Keratinocyte (primary cell): ENCODE results near the gene HOXC5. TPM values are rescaled to one million over a fixed set of nuclear protein-coding genes. Genes with fewer than 3 reads are reported as not detected.
A peak's percentile ranks its signal among the peaks of the same experiment; 100 is the strongest.

ENCODE experiments used
- DNase-seq: peaks from one replicate; pipeline ENCODE4 v3.0.0-alpha.2; 2011; ENCODE audit warnings: low read depth, missing footprints, low spot score
- FAIRE-seq: peaks from 2 replicates; lab custom pipeline; 2011; peaks lifted over from hg19 to GRCh38; lab: Jason Lieb, UNC
- H2AFZ ChIP-seq: 2 replicates; pipeline ENCODE4 v1.6.0; 2012; ENCODE audit warnings: low read length, control low read depth, inconsistent platforms; ENCODE audit not compliant: control insufficient read depth
- H3K27ac ChIP-seq: 2 replicates; pipeline ENCODE4 v1.5.1; 2011; ENCODE audit warnings: low read length; ENCODE audit not compliant: control insufficient read depth, insufficient read depth
- H3K27me3 ChIP-seq: 3 replicates; pipeline ENCODE4 v1.6.0; 2011; ENCODE audit warnings: low read length; ENCODE audit not compliant: control insufficient read depth, insufficient read depth; ENCODE audit errors: extremely low read depth
- H3K36me3 ChIP-seq, 2 experiments: 2 replicates in 1 of 2; 3 replicates in 1 of 2; pipeline ENCODE4 v1.5.1; 2011; ENCODE audit warnings: low read length in 2 of 2, mild to moderate bottlenecking in 1 of 2; ENCODE audit not compliant: control insufficient read depth in 2 of 2, insufficient read depth in 2 of 2; ENCODE audit errors: extremely low read depth in 1 of 2
- H3K4me1 ChIP-seq: 3 replicates; pipeline ENCODE4 v1.5.1; 2011; ENCODE audit warnings: low read length; ENCODE audit not compliant: control insufficient read depth, insufficient read depth; ENCODE audit errors: extremely low read depth
- H3K4me2 ChIP-seq: 3 replicates; pipeline ENCODE4 v1.6.0; 2011; ENCODE audit warnings: low read depth, low read length; ENCODE audit not compliant: control insufficient read depth, insufficient read depth; ENCODE audit errors: extremely low read depth
- H3K4me3 ChIP-seq, 3 experiments: fragments of 200-600 bp in 1 of 3; sonication (generic) in 1 of 3; 2 replicates in 2 of 3; 3 replicates in 1 of 3; pipeline ENCODE4 v1.5.1; 2011 to 2016; ENCODE audit warnings: low read length in 3 of 3, mild to moderate bottlenecking in 3 of 3, control low read depth in 2 of 3, inconsistent platforms in 1 of 3, low read depth in 1 of 3, mixed read lengths in 1 of 3, mixed run types in 1 of 3, moderate library complexity in 1 of 3; ENCODE audit not compliant: control insufficient read depth in 2 of 3, insufficient read depth in 2 of 3; ENCODE audit errors: extremely low read depth in 1 of 3
- H3K79me2 ChIP-seq: 2 replicates; pipeline ENCODE4 v1.6.0; 2012; ENCODE audit warnings: low read length; ENCODE audit not compliant: control insufficient read depth, insufficient read depth
- H3K9ac ChIP-seq: 3 replicates; pipeline ENCODE4 v1.6.0; 2011; ENCODE audit warnings: low read length; ENCODE audit not compliant: control insufficient read depth, insufficient read depth; ENCODE audit errors: extremely low read depth
- H3K9me1 ChIP-seq: 3 replicates; pipeline ENCODE4 v1.6.0; 2011; ENCODE audit warnings: low read length; ENCODE audit not compliant: control insufficient read depth, insufficient read depth; ENCODE audit errors: extremely low read depth
- H3K9me3 ChIP-seq: 2 replicates; pipeline ENCODE4 v1.5.1; 2012; ENCODE audit warnings: low read depth, low read length; ENCODE audit not compliant: control insufficient read depth
- H4K20me1 ChIP-seq: 3 replicates; pipeline ENCODE4 v1.6.0; 2011; ENCODE audit warnings: low read length; ENCODE audit not compliant: control insufficient read depth, insufficient read depth; ENCODE audit errors: extremely low read depth
- EZH2 ChIP-seq: IDR thresholded peaks from one replicate; pipeline ENCODE4 v1.6.1; 2012; ENCODE audit warnings: inconsistent platforms, mild to moderate bottlenecking, low read length, moderate library complexity
- dilution Hi-C: fragments of 300-500 bp; cut with MboI; formaldehyde crosslinking; loops from one replicate; pipeline ENCODE4 v1.7.0; 2020; ENCODE audit warnings: low sequenced_read_pairs; ENCODE audit not compliant: extremely low pct_ligation_motif_present
- polyA plus RNA-seq, 5 experiments: library from polyadenylated mRNA; depleted of rRNA in 3 of 5; stranded (reverse) in 3 of 5; stranded (forward) in 1 of 5; unstranded in 1 of 5; fragments of >200 nt; gene quantifications; 1 replicate in 1 of 5; 2 replicates in 3 of 5; 3 replicates in 1 of 5; pipeline versions ENCODE4 v1.2.1 to v1.2.3, GENCODE V29; 2011 to 2012; ENCODE audit warnings: missing spikeins in 2 of 5, low read depth in 1 of 5, low replicate concordance in 1 of 5
- TF ChIP-seq, protein P1 (sequence below), 3 experiments: IDR thresholded peaks in 1 of 3; conservative IDR thresholded peaks in 1 of 3; optimal IDR thresholded peaks in 1 of 3; 2 replicates in 2 of 3; 3 replicates in 1 of 3; pipeline versions ENCODE3 to v1.5.1; 2011; ENCODE audit warnings: low read length in 3 of 3, mild to moderate bottlenecking in 3 of 3, moderate library complexity in 2 of 3, control low read depth in 1 of 3, inconsistent platforms in 1 of 3; ENCODE audit not compliant: insufficient read depth in 2 of 3; ENCODE audit errors: extremely low read depth in 1 of 3

Gene HOXC5
- polyA plus RNA-seq, 1 donor (not counting 4 experiments of a cell fraction or from before 2014, with no cell fraction given) = 0.18 TPM

- H3K27ac ChIP-seq = no peak overlapping the region
- no peak overlapping the region for H3K9ac ChIP-seq
- H3K4me3 ChIP-seq = no peak overlapping the region
- peaks cover 35% of the 10 kb centered on the region for H3K4me1 ChIP-seq
- H3K36me3 ChIP-seq = peaks cover 0 to 2% of the 10 kb centered on the region in 2 experiments
- DNase-seq (no peak), FAIRE-seq (no peak)
- no peaks in the 10 kb centered on the region for H4K20me1 ChIP-seq
- H3K79me2 ChIP-seq = peaks cover 97% of the 10 kb centered on the region
- no peak overlapping the region for H3K4me2 ChIP-seq
- no peaks in the 10 kb centered on the region for H3K9me1 ChIP-seq
- no peaks in the 10 kb centered on the region for H3K9me3 ChIP-seq
- no peak overlapping the region for H2AFZ ChIP-seq
- TF ChIP-seq, protein P1, sequence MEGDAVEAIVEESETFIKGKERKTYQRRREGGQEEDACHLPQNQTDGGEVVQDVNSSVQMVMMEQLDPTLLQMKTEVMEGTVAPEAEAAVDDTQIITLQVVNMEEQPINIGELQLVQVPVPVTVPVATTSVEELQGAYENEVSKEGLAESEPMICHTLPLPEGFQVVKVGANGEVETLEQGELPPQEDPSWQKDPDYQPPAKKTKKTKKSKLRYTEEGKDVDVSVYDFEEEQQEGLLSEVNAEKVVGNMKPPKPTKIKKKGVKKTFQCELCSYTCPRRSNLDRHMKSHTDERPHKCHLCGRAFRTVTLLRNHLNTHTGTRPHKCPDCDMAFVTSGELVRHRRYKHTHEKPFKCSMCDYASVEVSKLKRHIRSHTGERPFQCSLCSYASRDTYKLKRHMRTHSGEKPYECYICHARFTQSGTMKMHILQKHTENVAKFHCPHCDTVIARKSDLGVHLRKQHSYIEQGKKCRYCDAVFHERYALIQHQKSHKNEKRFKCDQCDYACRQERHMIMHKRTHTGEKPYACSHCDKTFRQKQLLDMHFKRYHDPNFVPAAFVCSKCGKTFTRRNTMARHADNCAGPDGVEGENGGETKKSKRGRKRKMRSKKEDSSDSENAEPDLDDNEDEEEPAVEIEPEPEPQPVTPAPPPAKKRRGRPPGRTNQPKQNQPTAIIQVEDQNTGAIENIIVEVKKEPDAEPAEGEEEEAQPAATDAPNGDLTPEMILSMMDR (optimal IDR thresholded peaks at IDR 0.05 in 1 of 3, IDR thresholded peaks at IDR 0.05 in 1 of 3, conservative IDR thresholded peaks at IDR 0.05 in 1 of 3; ENCODE audit: extremely low read depth in 1 of 3, insufficient read depth in 2 of 3, low read length in 3 of 3) = no peak
- no peak for TF ChIP-seq EZH2
- H3K27me3 ChIP-seq = no peaks in the 10 kb centered on the region
- dilution Hi-C loops = no loop called here
Observed at GRCh38 chr12:53992377-53992889, 40.4 kb upstream of the HOXC5 start.

- no peaks in the 10 kb centered on the region for H3K9me3 ChIP-seq
- peaks cover 97% of the 10 kb centered on the region for H3K79me2 ChIP-seq
- peak overlapping the region in 2 of 3 experiments; percentile 45 to 89 for H3K4me3 ChIP-seq
- FAIRE-seq = no peak
- H3K36me3 ChIP-seq = peaks cover 0 to 2% of the 10 kb centered on the region in 2 experiments
- no peaks in the 10 kb centered on the region for H4K20me1 ChIP-seq
- no peak overlapping the region for H2AFZ ChIP-seq
- dilution Hi-C loops = no loop called here
- no peaks in the 10 kb centered on the region for H3K27me3 ChIP-seq
- H3K4me1 ChIP-seq = peaks cover 35% of the 10 kb centered on the region
- H3K27ac ChIP-seq = peak overlapping the region; percentile 95
- peak overlapping the region; percentile 97 for H3K9ac ChIP-seq
- peak overlapping the region; percentile 98 for H3K4me2 ChIP-seq
- TF ChIP-seq EZH2 = no peak
- H3K9me1 ChIP-seq = no peaks in the 10 kb centered on the region
- DNase-seq = no peak
Observed at GRCh38 chr12:53993162-53994008, 39.5 kb upstream of the HOXC5 start.
